ENCODE results near the gene STK39. TPM values are rescaled to one million over a fixed set of nuclear protein-coding genes. Genes with fewer than 3 reads are reported as not detected.

The STK39 gene
- total RNA-seq, 2 donors from 2014 or later: 21.5 to 27.9 TPM

- Mint-ChIP-seq H3K27ac (no peak overlapping the region), H3K27me3 (no peaks in the 10 kb centered on the region), H3K4me1 (peaks cover 28% of the 10 kb centered on the region), H3K36me3 (ENCODE audit: low read depth) (peaks cover 22% of the 10 kb centered on the region), H3K4me3 (no peak overlapping the region), H3K9me3 (no peaks in the 10 kb centered on the region)
- ATAC-seq (replicated peaks): no peak
Measured at GRCh38 chr2:168172071-168172470, 75.3 kb downstream of the STK39 start.

GRCh38 chr2:168171059-168171762 lies 76.2 kb downstream of the STK39 start:
- Mint-ChIP-seq H3K27ac (no peak overlapping the region), H3K27me3 (no peaks in the 10 kb centered on the region), H3K4me3 (no peak overlapping the region), H3K9me3 (no peaks in the 10 kb centered on the region), H3K36me3 (ENCODE audit: low read depth) (peaks cover 31% of the 10 kb centered on the region), H3K4me1 (peaks cover 31% of the 10 kb centered on the region)
- ATAC-seq (replicated peaks): no peak

DNA sequence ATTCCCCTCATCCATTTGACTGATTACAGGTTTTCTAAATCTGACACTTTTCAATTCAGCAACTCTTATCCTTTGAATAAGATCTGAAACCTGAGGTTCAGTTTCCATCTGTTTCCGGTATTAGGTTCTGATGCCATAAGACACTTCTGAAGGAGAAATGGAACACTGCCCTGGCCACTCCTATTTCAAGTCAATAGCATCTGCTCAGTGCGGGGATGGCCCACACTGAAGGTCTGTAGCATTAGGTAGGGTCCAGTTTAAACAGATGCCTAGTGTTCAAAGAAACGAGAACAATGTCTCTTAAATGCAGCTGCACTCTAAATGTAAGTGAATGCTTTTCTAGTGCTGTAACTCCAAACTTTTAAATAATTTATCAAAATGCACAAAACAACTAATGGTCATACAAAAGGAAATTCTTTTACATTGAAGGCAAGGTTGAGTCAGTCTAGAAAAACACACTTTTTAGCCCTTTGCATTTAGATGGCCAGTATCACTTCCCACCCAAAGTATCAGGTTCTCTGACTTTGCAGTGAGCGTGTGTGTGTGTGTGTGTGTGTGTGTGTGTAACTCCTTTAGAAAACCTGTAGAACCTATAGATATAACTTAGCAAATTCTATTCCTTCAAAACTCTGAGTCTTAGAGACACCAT lies 78.2 kb downstream of the STK39 start:
- Mint-ChIP-seq H3K27me3 (no peaks in the 10 kb centered on the region), H3K36me3 (ENCODE audit: low read depth) (peaks cover 39% of the 10 kb centered on the region), H3K4me1 (peaks cover 34% of the 10 kb centered on the region), H3K4me3 (no peak overlapping the region), H3K9me3 (no peaks in the 10 kb centered on the region), H3K27ac (peak overlapping the region; percentile 56)
- no peak for ATAC-seq (replicated peaks)

- ATAC-seq (replicated peaks): no peak
- Mint-ChIP-seq H3K36me3 (ENCODE audit: low read depth) (peaks cover 53% of the 10 kb centered on the region), H3K4me3 (peak overlapping the region; percentile 34), H3K27ac (peak overlapping the region; percentile 64), H3K4me1 (peaks cover 34% of the 10 kb centered on the region), H3K27me3 (no peaks in the 10 kb centered on the region), H3K9me3 (no peaks in the 10 kb centered on the region)
Measured at GRCh38 chr2:168167511-168168263, 79.7 kb downstream of the STK39 start.

GRCh38 chr2:168166902-168167510 lies 80.4 kb downstream of the STK39 start:
- Mint-ChIP-seq H3K36me3 (ENCODE audit: low read depth) (peaks cover 53% of the 10 kb centered on the region), H3K9me3 (no peaks in the 10 kb centered on the region), H3K27ac (peak overlapping the region; percentile 64), H3K4me1 (peaks cover 34% of the 10 kb centered on the region), H3K4me3 (peak overlapping the region; percentile 34), H3K27me3 (no peaks in the 10 kb centered on the region)
- ATAC-seq (replicated peaks): peak; percentile 94

GRCh38 chr2:168165985-168166901 lies 81.2 kb downstream of the STK39 start:
- H3K4me3 Mint-ChIP-seq: peak overlapping the region; percentile 51
- ATAC-seq (replicated peaks): peak; percentile 27
- H3K36me3 Mint-ChIP-seq (ENCODE audit: low read depth): peaks cover 58% of the 10 kb centered on the region
- H3K27me3 Mint-ChIP-seq: no peaks in the 10 kb centered on the region
- H3K4me1 Mint-ChIP-seq: peaks cover 34% of the 10 kb centered on the region
- peak overlapping the region; percentile 64 for H3K27ac Mint-ChIP-seq
- H3K9me3 Mint-ChIP-seq: no peaks in the 10 kb centered on the region

DNA sequence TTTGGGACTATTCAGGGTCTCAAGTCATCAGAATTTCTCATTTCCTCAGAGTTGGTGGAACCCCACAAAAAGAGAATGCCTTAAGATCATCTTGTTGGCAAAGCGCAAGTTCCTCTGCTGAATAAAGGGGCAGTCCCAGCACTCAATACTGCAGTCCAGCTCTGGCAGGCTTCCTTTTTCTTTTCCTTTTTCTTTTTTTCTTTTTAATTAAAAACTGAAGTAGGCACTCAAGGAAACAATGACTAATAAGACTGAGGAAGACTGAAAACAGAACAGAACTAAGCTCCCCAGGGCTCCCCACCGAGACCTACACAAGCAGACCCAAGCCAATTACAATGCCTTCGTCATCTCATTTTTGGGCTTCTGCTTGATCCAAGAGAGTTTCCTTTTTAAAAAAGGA lies 82.0 kb downstream of the STK39 start:
- peaks cover 55% of the 10 kb centered on the region for H3K36me3 Mint-ChIP-seq (ENCODE audit: low read depth)
- H3K27ac Mint-ChIP-seq: peak overlapping the region; percentile 64
- no peaks in the 10 kb centered on the region for H3K9me3 Mint-ChIP-seq
- peaks cover 26% of the 10 kb centered on the region for H3K4me1 Mint-ChIP-seq
- no peaks in the 10 kb centered on the region for H3K27me3 Mint-ChIP-seq
- H3K4me3 Mint-ChIP-seq: peak overlapping the region; percentile 51
- ATAC-seq (replicated peaks): peak; percentile 50

DNA sequence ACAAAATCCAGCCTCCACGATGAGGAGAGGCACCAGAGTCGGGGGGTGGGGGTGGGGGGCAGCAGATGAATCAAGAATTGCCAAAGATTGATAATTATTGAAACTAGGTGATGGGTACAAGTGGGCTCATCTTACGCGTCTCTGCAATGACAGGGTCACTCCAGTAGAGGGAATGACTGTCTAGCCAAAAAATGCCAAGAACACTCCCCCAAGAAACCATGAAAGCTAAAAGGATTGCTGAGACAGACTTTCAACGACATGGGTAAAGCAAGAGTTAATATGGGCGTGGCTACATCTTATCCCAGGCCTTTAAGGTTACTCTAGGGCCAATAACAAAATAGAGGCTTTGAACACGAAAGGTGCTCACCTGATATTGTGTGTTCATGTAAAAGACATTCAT lies 86.5 kb downstream of the STK39 start:
- Mint-ChIP-seq H3K4me1 (peaks cover 22% of the 10 kb centered on the region), H3K4me3 (no peak overlapping the region), H3K36me3 (ENCODE audit: low read depth) (peaks cover 48% of the 10 kb centered on the region), H3K27ac (no peak overlapping the region), H3K9me3 (no peaks in the 10 kb centered on the region), H3K27me3 (no peaks in the 10 kb centered on the region)
- ATAC-seq (replicated peaks): no peak

GRCh38 chr2:168159754-168160585 lies 87.4 kb downstream of the STK39 start:
- Mint-ChIP-seq H3K27me3 (no peaks in the 10 kb centered on the region), H3K36me3 (ENCODE audit: low read depth) (peaks cover 39% of the 10 kb centered on the region), H3K4me3 (no peak overlapping the region), H3K27ac (no peak overlapping the region), H3K9me3 (no peaks in the 10 kb centered on the region), H3K4me1 (peaks cover 15% of the 10 kb centered on the region)
- no peak for ATAC-seq (replicated peaks)

DNA sequence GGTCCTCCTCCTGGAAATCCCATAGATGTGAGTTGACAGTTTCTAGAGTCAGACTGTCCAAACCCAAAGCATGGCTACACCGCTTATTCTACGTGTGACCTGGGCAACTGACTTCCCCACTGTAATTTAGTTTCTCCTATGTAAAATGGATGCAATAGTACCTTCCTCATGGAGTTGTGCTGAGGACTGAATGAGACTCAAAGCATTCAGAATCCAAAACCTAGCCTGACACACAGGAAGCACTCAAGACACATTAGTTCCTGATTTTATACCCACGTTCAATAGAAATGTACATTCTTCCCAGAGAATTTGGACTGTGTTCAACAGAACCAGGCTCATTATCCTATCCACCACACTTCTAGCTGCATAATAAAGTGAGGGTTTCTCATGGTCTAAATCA lies 88.8 kb downstream of the STK39 start:
- Mint-ChIP-seq H3K4me3 (no peak overlapping the region), H3K27ac (peak overlapping the region; percentile 16), H3K36me3 (ENCODE audit: low read depth) (peaks cover 31% of the 10 kb centered on the region), H3K9me3 (no peaks in the 10 kb centered on the region), H3K27me3 (no peaks in the 10 kb centered on the region), H3K4me1 (peaks cover 15% of the 10 kb centered on the region)
- ATAC-seq (replicated peaks): no peak

DNA sequence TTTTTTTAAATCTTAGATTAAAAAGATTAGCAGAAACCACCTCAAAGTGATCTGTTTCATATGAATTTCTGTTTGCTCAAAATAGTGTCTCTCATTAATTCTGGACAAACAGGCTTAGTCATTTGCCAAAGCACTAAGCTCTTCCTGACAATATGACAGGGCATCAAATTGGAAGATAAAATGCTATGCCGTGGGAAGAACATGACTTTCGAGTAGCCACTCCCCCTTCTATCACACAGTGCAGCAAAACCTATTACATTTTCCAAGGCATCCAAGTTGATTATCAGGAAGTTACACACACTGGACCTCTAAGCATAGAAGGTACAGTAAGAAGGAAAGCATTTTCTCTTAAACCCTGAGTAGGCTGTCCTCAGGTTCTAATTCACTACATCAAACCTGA lies 89.5 kb downstream of the STK39 start:
- H3K36me3 Mint-ChIP-seq (ENCODE audit: low read depth): peaks cover 25% of the 10 kb centered on the region
- H3K4me1 Mint-ChIP-seq: peaks cover 15% of the 10 kb centered on the region
- no peaks in the 10 kb centered on the region for H3K27me3 Mint-ChIP-seq
- H3K27ac Mint-ChIP-seq: peak overlapping the region; percentile 16
- H3K9me3 Mint-ChIP-seq: no peaks in the 10 kb centered on the region
- H3K4me3 Mint-ChIP-seq: no peak overlapping the region
- ATAC-seq (replicated peaks): no peak

DNA sequence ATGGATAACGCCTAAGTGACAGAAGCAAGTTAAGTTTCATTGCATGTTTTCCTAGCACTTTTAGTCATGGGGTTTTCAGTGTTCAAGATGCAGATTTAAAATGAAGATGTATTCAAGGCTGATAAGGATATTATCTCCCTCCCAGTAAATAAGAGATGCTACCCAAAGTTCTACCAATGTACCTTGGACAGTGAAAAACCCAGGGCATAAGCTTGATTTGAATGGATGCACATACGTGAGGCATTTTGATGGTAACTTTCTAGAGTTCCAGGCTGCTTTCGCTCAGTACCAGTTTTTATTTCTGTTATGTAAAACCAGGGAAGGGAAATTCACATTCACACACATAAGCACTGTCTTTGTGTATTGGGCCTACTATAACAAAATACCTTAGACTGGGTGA lies 90.3 kb downstream of the STK39 start:
- peaks cover 24% of the 10 kb centered on the region for H3K36me3 Mint-ChIP-seq (ENCODE audit: low read depth)
- H3K9me3 Mint-ChIP-seq: no peaks in the 10 kb centered on the region

GRCh38 chr2:168156661-168157060 lies 90.7 kb downstream of the STK39 start:
- Mint-ChIP-seq H3K27me3 (no peaks in the 10 kb centered on the region), H3K9me3 (no peaks in the 10 kb centered on the region), H3K4me3 (peak overlapping the region; percentile 41), H3K4me1 (peaks cover 15% of the 10 kb centered on the region), H3K36me3 (ENCODE audit: low read depth) (peaks cover 21% of the 10 kb centered on the region), H3K27ac (no peak overlapping the region)
- peak; percentile 71 for ATAC-seq (replicated peaks)

More for the DNA sequence above, 90.3 kb downstream of the STK39 start:
- Mint-ChIP-seq H3K4me1 (peaks cover 15% of the 10 kb centered on the region), H3K27me3 (no peaks in the 10 kb centered on the region), H3K27ac (peak overlapping the region; percentile 16), H3K4me3 (peak overlapping the region; percentile 41)
- ATAC-seq (replicated peaks): no peak

Measured in activated T-helper 17 cell treated with anti-CD3 and anti-CD28 coated beads, Interleukin-2, amount 50 U/mL, for 72 hours (primary cell).